HK-2 (cell line): ENCODE data around the gene NIN.
A peak's percentile ranks its signal among the peaks of the same experiment; 100 is the strongest.

Experiments used
- DNase-seq: peaks from one replicate; pipeline ENCODE4 v3.0.0-alpha.2; 2018; ENCODE audit not compliant: unreplicated experiment

The NIN gene

GRCh38 chr14:50839691-50840090 lies 8.7 kb upstream of the NIN start:
- DNase-seq: no peak

GRCh38 chr14:50839048-50839447 lies 8.1 kb upstream of the NIN start:
- no peak for DNase-seq

GRCh38 chr14:50837850-50838470 lies 7.0 kb upstream of the NIN start:
- no peak for DNase-seq

- DNase-seq: no peak
These were observed 6.3 kb upstream of the NIN start for GRCh38 chr14:50837271-50837670.

GRCh38 chr14:50836515-50836914 lies 5.6 kb upstream of the NIN start:
- no peak for DNase-seq

- no peak for DNase-seq
These were observed 4.3 kb upstream of the NIN start for GRCh38 chr14:50835280-50835679.

- no peak for DNase-seq
These were observed 3.9 kb upstream of the NIN start for GRCh38 chr14:50834802-50835276.

- no peak for DNase-seq
These were observed 2.1 kb upstream of the NIN start for GRCh38 chr14:50832935-50833630.

- DNase-seq: no peak
These were observed 785 bp upstream of the NIN start for GRCh38 chr14:50831726-50832168.

GRCh38 chr14:50830044-50830931 lies 674 bp downstream of the NIN start:
- DNase-seq: peak; percentile 56

- DNase-seq: no peak
These were observed 1.4 kb downstream of the NIN start for GRCh38 chr14:50829489-50830043.

- DNase-seq: no peak
These were observed 2.1 kb downstream of the NIN start for GRCh38 chr14:50828721-50829488.

GRCh38 chr14:50826681-50827080 lies 4.3 kb downstream of the NIN start:
- no peak for DNase-seq

- no peak for DNase-seq
These were observed 5.7 kb downstream of the NIN start for GRCh38 chr14:50825307-50825706.

- DNase-seq: no peak
These were observed 7.0 kb downstream of the NIN start for GRCh38 chr14:50823762-50824636.

GRCh38 chr14:50823051-50823761 lies 7.8 kb downstream of the NIN start:
- no peak for DNase-seq

- DNase-seq: no peak
These were observed 8.4 kb downstream of the NIN start for GRCh38 chr14:50822501-50823042.

GRCh38 chr14:50821510-50822464 lies 9.2 kb downstream of the NIN start:
- no peak for DNase-seq
